WTC11 (cell line): ENCODE data around the gene DNAJC2.

ENCODE experiments used
- ESRRA ChIP-seq: sonication (generic); formaldehyde crosslinking; IDR thresholded peaks from 2 replicates; pipeline ENCODE4 v1.8.1; 2022; ENCODE audit warnings: mild to moderate bottlenecking, missing genetic modification reagents, borderline replicate concordance
- SMAD3 ChIP-seq: sonication (generic); formaldehyde crosslinking; IDR thresholded peaks from 2 replicates; pipeline ENCODE4 v1.8.0; 2022; ENCODE audit warnings: missing genetic modification reagents, mild to moderate bottlenecking, borderline replicate concordance
- SMAD4 ChIP-seq: sonication (generic); formaldehyde crosslinking; IDR thresholded peaks from 2 replicates; pipeline ENCODE4 v1.8.0; 2022; ENCODE audit warnings: mild to moderate bottlenecking, missing genetic modification reagents
- ZBTB21 ChIP-seq: sonication (generic); formaldehyde crosslinking; IDR thresholded peaks from 2 replicates; pipeline ENCODE4 v1.8.1; 2023; ENCODE audit warnings: mild to moderate bottlenecking, missing genetic modification reagents, borderline replicate concordance
- ZNF317 ChIP-seq: sonication (generic); formaldehyde crosslinking; IDR thresholded peaks from 2 replicates; pipeline ENCODE4 v1.8.1; 2023; ENCODE audit warnings: low read depth, mild to moderate bottlenecking, moderate library complexity, missing genetic modification reagents, borderline replicate concordance
- ZNF416 ChIP-seq: fragments of 250-450 bp; sonication (Bioruptor Pico); IDR thresholded peaks from 2 replicates; pipeline ENCODE4 v1.9.0; 2021; ENCODE audit warnings: mild to moderate bottlenecking, inconsistent platforms
- TF ChIP-seq, protein P1 (sequence below): fragments of 200-600 bp; IDR thresholded peaks from 2 replicates; pipeline ENCODE4 v1.8.0; 2022; ENCODE audit warnings: antibody characterized with exemption
- TF ChIP-seq, protein P2 (sequence below): sonication (generic); formaldehyde crosslinking; IDR thresholded peaks from 2 replicates; pipeline ENCODE4 v1.8.1; 2023; ENCODE audit warnings: mild to moderate bottlenecking, missing genetic modification reagents, moderate library complexity
- TF ChIP-seq, protein P3 (sequence below): sonication (generic); formaldehyde crosslinking; IDR thresholded peaks from 2 replicates; pipeline ENCODE4 v1.8.1; 2022; ENCODE audit warnings: low read depth, mild to moderate bottlenecking, moderate library complexity, missing genetic modification reagents, borderline replicate concordance

DNA sequence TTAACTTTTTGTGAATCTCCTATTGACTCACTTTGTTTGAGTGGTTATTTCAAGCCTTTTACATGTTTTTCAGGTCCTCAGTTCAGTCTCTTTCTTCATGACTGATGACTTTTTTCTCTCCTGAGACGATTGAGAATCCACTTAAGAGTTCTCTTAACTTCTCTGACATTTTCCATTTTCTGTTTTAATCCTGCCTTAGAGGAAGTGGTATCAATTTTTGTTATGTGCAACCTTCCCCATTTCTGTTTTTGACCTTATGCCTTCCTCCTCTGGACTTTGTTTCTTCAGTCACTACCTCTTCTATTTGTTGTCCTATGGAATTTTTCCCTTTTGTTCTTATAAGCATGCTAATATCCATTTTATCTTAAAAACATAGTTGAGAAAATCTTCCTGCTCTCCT is 5.2 kb upstream of the DNAJC2 start:
- TF ChIP-seq, protein P1, sequence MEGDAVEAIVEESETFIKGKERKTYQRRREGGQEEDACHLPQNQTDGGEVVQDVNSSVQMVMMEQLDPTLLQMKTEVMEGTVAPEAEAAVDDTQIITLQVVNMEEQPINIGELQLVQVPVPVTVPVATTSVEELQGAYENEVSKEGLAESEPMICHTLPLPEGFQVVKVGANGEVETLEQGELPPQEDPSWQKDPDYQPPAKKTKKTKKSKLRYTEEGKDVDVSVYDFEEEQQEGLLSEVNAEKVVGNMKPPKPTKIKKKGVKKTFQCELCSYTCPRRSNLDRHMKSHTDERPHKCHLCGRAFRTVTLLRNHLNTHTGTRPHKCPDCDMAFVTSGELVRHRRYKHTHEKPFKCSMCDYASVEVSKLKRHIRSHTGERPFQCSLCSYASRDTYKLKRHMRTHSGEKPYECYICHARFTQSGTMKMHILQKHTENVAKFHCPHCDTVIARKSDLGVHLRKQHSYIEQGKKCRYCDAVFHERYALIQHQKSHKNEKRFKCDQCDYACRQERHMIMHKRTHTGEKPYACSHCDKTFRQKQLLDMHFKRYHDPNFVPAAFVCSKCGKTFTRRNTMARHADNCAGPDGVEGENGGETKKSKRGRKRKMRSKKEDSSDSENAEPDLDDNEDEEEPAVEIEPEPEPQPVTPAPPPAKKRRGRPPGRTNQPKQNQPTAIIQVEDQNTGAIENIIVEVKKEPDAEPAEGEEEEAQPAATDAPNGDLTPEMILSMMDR, result no peak
- TF ChIP-seq SMAD4 (CRISPR knock-in tag), result no peak
- TF ChIP-seq, protein P2, sequence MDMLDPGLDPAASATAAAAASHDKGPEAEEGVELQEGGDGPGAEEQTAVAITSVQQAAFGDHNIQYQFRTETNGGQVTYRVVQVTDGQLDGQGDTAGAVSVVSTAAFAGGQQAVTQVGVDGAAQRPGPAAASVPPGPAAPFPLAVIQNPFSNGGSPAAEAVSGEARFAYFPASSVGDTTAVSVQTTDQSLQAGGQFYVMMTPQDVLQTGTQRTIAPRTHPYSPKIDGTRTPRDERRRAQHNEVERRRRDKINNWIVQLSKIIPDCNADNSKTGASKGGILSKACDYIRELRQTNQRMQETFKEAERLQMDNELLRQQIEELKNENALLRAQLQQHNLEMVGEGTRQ (CRISPR knock-in tag), result no peak
- TF ChIP-seq ZNF317 (CRISPR knock-in tag), result no peak
- TF ChIP-seq, protein P3, sequence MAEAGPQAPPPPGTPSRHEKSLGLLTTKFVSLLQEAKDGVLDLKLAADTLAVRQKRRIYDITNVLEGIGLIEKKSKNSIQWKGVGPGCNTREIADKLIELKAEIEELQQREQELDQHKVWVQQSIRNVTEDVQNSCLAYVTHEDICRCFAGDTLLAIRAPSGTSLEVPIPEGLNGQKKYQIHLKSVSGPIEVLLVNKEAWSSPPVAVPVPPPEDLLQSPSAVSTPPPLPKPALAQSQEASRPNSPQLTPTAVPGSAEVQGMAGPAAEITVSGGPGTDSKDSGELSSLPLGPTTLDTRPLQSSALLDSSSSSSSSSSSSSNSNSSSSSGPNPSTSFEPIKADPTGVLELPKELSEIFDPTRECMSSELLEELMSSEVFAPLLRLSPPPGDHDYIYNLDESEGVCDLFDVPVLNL (CRISPR knock-in tag), result no peak
- TF ChIP-seq ESRRA (CRISPR knock-in tag), result no peak
- TF ChIP-seq ZBTB21, result no peak
- no peak for TF ChIP-seq ZNF416 (CRISPR knock-in tag)
- TF ChIP-seq SMAD3, result no peak
